GM21515 (cell line): Measurements from ENCODE around the gene SLC35G3.
"Not testable (repeated sequence)": the region's sequence is repeated elsewhere in the genome, so short reads cannot be mapped to it uniquely, and the experiment has no call there.

Experiments
- ATAC-seq: cut with Tn5 transposase; IDR thresholded peaks from one replicate; pipeline ENCODE4 v1.9.1; 2021; ENCODE audit not compliant: unreplicated experiment

The SLC35G3 gene

GRCh38 chr17:35212668-35213067 is 18.5 kb upstream of the SLC35G3 start:
- ATAC-seq = no peak

- ATAC-seq = no peak
These were observed 16.5 kb upstream of the SLC35G3 start for GRCh38 chr17:35210741-35211140.

DNA sequence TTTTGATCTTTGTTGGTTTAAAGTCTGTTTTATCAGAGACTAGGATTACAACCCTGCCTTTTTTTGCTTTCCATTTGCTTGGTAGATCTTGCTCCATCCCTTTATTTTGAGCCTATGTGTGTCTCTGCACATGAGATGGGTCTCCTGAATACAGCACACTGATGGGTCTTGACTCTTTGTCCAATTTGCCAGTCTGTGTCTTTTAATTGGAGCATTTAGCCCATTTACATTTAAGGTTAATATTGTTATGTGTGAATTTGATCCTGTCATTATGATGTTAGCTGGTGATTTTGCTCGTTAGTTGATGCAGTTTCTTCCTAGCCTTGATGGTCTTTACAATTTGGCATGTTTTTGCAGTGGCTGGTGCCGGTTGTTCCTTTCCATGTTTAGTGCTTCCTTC is 8.4 kb upstream of the SLC35G3 start:
- not testable (repeated sequence) for ATAC-seq

DNA sequence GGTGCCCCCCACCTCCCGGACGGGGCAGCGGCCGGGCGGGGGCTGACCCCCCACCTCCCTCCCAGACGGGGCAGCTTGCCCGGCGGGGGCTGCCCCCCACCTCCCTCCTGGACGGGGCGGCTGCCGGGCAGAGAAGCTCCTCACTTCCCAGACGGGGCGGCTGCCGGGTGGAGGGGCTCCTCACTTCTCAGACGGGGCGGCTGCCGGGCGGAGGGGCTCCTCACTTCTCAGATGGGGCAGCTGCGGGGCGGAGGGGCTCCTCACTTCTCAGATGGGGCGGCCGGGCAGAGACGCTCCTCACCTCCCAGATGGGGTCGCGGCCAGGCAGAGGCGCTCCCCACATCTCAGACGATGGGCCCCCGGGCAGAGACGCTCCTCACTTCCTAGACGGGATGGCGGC is 869 bp upstream of the SLC35G3 start:
- not testable (repeated sequence) for ATAC-seq

DNA sequence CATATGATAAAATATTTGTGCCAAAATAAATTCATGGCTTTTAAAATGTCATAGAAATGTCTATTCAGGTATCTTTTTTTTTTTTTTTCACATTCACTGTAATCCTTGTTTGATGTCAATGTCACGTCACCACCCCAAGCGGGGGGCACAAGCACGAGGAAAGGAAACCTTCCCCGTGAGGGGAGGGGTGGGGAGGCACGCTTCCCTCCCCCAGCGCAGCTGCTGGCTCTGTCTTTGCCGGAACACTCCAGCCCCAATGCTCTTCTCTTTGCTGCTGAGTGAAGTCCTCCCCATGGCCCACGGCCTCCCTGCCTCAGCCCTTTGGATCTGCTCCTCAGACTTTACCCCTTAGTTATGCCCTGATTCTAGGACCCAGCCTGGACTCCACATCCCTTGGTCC is 1.5 kb downstream of the SLC35G3 start:
- ATAC-seq = no peak

- no peak for ATAC-seq
These were observed 3.0 kb downstream of the SLC35G3 start for GRCh38 chr17:35191001-35191695.

DNA sequence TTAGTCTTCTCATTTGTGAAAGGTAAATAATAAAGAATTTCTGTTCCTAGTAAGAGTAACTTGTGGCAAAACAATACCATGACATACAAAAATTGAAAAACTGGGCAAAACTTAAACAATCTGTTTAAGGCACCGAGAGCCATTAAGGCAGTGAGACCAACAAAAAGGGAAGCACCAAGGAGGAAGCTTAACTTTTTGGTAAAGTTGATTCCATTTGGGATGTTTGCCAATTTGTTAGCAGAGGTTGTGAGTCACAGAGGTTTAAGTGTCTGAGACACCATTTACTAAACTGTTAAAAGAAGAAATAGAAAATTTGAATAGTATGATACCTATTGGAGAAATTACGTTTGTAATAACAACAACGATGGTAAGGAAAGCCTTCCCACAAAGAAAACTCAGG is 4.9 kb downstream of the SLC35G3 start:
- no peak for ATAC-seq

DNA sequence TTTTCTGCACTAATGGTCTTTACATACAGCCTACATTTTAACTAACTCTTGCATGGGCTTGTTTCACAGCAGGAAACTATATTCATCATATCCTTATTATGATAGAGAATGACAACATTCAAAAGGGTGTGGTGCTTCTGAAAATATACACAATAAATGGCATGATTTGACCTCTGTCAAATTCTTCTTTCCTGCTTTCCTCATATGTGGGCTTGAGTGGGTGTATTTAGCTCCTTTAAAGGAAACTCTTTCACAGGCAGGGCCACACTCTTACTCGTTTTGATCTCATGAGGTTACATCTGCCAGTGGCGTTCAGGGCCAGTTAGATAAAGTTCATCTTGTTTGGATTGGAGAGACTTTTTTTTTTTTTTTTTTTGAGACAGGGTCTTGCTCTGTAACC is 6.1 kb downstream of the SLC35G3 start:
- no peak for ATAC-seq

DNA sequence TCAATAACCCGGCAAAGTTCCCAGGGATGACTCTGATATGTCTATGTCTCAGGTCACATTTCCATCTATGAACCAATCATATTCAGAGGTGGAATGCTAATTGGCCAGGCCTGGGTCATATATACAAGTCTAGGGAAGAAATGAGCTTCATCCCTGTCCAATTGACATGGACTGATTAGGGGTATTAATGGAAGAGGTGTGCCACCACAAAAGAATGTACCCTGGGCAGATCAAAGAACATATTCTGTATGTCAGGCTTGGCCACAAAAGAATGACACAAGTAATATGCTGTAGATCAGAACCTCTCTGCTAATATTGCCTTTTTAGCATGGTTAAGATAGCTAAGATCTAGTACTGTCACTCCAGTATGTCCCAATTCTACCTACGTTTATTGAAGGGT is 6.7 kb downstream of the SLC35G3 start:
- ATAC-seq = no peak

DNA sequence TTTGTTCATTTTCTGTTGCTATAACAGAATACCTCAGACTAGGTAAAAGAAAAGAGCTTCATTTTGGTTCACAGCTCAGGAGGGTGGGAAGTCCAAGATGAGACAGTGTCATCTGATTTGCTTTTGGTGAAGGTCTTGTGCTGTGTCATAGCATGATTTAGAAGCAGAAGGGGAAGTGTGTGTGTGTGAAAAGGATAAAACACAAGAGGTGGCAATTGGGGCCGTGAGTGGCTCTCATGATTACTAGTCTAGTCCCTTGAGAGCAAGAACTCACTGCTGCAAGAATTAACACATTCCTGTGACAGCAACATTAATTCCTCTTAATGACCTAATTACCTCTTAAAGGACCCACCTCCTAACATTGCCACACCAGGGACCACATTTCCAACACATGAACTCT is 8.3 kb downstream of the SLC35G3 start:
- no peak for ATAC-seq

DNA sequence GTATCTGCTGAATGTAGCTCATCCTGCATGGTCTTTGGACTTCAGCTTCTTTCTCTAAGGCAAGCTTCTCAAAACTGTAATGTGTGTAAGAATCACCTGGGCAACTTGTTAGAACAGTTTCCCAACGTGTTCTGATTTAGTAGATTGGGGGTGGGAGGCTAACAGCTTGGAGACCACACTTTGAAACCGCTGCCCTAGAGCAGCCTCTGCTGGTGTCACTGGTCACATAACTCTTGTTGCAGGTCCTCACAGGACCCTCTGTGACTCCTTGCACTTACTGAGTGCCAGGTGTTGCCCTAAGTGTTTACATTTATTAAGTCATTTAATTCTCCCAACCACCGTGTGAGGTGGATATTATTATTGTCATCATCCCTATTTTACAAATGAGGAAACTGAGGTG is 9.9 kb downstream of the SLC35G3 start:
- no peak for ATAC-seq

DNA sequence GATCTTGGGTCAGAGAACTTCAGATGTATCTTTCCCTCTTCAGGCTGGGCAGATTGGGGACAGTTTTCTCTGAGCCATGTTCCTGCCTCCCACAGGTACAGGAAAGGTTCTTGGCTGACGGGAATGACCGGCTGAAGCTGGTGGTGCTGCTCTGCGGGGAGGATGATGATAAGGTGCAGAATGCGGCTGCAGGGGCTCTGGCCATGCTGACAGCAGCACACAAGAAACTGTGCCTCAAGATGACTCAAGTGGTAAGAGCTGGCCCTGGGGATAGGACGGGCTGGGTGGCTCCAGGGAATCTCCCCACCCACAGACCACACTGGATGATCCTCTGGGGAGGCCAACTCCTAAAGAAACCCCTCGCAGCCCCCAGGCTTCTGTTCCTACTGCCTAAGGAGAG is 10.9 kb downstream of the SLC35G3 start:
- no peak for ATAC-seq

- not testable (repeated sequence) for ATAC-seq
These were observed 14.8 kb downstream of the SLC35G3 start for GRCh38 chr17:35179379-35179778.

GRCh38 chr17:35176897-35177296 is 17.3 kb downstream of the SLC35G3 start:
- no peak for ATAC-seq

DNA sequence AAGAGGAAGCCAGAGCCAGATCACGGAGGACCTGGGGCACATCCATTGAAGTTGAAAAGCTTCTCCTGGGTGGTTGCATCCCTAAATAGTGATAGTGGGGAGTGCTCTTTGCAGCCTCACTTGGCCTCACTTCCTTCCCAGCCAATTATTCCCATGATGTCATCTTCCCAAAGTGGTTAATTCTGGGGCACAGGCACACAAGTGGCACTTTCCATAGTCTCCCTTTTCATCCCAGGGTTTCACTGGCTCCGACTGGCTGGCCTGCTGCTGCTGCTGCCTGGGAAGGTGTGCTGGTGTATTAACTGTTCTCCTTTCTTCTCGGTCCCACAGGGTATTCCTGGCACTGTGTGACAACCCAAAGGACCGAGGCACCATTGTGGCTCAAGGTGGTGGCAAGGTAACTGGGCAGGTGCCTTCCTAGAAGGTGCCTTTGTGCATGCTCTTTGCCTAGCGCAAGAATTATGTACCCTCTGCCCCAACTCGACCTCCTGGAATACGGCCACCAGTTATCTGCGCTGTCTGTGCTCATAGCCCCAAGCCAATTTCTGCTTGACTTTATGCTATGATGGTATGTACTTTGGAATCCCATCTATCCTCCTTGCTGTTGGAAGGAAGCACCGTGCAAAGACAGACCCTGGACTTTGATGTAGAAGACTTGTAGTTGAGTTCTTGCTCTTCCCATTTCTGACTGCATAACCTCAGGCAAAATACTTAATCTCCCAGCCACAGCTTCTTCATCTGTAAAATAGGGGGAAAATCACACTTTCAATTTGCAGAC is 18.4 kb downstream of the SLC35G3 start:
- ATAC-seq = no peak

DNA sequence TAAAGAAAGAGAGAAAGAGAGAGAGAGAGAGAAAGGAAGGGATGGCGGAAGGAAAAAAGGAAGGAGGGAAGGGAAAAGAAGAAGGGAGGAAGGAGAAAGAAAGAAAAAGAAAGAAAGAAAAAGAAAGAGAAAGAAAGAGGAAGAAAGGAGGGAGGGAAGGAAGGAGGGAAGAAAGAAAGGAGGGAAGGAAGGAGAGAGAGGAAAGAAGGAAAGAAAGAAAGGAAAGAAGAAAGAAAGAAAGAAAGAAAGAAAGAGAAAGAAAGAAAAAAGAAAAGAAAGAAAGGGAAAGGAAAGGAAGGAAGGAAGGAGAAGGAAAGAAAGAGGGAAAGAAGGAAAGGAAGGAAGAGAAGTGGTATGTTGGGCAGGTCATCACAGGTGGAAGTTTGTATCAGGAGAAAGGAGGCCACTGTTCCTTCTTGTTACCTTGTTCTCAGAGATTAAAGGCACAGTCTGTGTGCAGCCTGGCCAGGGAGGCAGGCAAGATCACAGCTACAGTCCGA is 19.3 kb downstream of the SLC35G3 start:
- no peak for ATAC-seq

DNA sequence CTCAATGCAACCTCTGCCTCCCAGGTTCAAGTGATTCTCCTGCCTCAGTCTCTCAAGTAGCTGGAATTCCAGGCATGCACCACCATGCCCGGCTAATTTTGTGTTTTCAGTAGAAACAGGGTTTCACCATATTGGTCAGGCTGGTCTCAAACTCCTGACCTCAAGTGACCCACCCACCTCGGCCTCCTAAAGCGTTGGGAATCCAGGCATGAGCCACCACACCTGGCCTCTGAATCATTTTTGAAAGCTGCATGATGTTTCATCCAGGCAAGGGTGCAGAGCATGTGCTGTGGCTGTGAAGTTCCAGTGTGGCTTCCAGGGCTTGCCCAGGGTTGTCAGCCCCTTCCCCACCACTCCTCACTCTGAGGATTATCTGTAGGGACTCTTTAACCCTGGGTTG is 21.9 kb downstream of the SLC35G3 start:
- not testable (repeated sequence) for ATAC-seq

GRCh38 chr17:35171834-35172233 is 22.4 kb downstream of the SLC35G3 start:
- ATAC-seq = no peak

- ATAC-seq = no peak
These were observed 23.0 kb downstream of the SLC35G3 start for GRCh38 chr17:35170968-35171771.

DNA sequence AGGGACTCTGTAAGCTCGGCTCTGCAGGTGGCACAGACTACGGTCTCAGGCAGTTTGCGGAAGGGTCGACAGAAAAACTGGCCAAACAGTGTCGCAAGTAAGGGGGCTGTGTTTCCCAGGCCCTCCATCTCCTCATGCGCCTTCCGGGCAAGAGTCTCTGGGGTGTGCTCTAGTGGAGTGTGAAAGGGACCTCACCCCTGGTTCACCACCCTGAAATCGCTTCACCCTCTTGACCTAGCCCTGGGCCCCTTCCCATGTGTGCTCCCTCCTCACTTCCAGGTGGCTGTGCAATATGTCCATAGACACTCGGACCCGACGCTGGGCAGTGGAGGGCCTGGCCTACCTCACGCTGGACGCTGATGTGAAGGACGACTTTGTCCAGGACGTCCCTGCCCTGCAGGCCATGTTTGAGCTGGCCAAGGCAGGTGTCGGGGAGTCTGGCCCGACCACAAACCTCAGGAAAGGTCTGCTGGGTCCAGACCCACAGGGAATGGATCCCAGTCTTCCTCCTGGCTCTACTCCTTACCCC is 24.3 kb downstream of the SLC35G3 start:
- no peak for ATAC-seq

- no peak for ATAC-seq
These were observed 26.5 kb downstream of the SLC35G3 start for GRCh38 chr17:35167666-35168065.
